Pericardium fibroblast (primary cell): Measurements from ENCODE around the gene APOH. TPM values are rescaled to one million over a fixed set of nuclear protein-coding genes. Genes with fewer than 3 reads are reported as not detected.

Source experiments
- total RNA-seq: library from RNA; depleted of rRNA; stranded (reverse); fragments of >200 nt; gene quantifications from 2 replicates; pipeline ENCODE4 v1.2.3, GENCODE V29; 2015

Gene APOH, protein sequence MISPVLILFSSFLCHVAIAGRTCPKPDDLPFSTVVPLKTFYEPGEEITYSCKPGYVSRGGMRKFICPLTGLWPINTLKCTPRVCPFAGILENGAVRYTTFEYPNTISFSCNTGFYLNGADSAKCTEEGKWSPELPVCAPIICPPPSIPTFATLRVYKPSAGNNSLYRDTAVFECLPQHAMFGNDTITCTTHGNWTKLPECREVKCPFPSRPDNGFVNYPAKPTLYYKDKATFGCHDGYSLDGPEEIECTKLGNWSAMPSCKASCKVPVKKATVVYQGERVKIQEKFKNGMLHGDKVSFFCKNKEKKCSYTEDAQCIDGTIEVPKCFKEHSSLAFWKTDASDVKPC
- not detected in 2 replicates for total RNA-seq

DNA sequence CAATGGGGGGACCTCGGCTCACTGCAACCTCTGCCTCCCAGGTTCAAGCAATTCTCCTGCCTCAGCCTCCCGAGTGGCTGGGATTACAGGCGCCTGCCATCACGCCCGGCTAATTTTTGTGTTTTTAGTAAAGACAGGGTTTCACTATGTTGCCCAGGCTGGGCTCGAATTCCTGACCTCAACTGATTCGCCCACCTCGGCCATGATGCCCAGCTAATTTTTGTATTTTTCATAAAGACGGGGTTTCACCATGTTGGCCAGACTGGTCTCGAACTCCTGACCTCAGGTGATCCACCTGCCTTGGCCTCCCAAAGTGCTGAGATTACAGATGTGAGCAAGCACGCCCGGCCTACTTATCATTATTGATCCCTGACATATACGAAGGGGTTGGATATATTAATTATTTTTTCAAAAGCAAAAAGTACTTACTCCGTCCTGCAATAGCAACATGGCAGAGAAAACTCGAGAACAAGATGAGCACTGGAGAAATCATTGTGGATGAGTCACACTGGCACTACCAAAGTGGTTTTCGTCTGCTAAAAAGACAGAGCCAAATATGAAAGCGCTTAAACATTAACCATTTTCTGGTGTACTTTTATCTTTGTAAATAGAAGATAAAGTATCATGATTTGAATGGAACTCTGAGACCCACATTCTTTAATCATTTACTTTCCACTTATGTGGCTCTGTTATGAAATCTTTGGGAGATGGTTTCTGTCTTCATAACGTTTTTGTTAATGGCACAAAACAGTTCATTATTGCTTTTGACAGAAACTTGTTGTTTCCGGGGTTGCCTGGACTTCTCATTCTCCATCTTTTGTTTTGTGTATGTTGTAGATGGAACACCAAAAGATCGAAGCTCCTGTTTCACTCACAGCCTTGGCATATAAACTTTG lies at the start of gene APOH:
TSS of gene APOH (minus strand) at position 529 of the 896 bp plus-strand sequence. CDS start at position 493, 36 bp downstream.

DNA sequence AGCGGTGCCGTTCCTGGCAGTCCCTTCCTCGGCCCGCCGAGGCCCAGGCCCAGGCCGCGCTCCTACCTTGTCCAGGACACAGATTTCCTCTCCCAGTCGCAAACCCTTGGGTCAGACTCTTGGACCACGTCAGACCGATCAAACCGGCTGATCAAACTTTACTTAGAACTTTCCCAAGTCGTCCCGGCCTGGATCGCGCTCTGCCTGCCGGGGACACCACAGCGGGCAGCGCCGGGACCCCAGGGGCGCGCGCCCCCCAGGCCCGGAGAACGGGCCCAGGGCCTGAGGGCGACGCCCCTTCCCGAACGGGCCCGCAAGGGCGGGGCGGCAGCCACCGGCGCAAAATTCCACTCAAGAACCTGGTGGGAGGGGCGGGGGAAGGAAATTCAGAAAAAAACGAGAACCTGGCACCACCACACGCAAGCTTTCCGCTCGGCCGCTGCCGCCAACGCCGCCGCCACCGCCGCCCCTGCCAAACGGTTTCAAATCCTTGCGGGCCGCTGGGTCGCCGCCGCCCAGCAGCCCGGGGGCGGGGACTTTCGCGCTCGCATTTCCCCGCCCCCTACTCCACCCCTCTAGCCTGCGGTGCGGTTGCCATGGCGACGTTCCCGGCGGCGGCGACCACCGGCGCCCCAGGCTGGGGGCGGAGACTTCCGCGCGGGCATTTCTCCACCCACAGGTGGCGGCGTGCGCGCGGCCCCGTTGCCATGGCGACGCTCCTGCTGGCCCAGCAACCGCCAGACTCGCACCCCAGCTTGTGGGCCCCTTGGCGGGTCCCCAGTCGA lies 37.4 kb downstream of the APOH start, which contains the start of gene CEP112:
TSS of gene CEP112 (minus strand) at position 541 of the 785 bp plus-strand sequence.

Other genes with a start within 250 kb of the APOH start
- 7.8 and 9.4 TPM in 2 replicates for gene CEP112, start 37.3 kb downstream of the APOH start, total RNA-seq
- gene PRKCA, start 73.2 kb upstream of the APOH start, total RNA-seq: 18.6 and 23.8 TPM in 2 replicates